Ascending aorta (tissue), 2 donors: ENCODE results near the gene EPRS1. TPM values are rescaled to one million over a fixed set of nuclear protein-coding genes. Genes with fewer than 3 reads are reported as not detected.
A peak's percentile ranks its signal among the peaks of the same experiment; 100 is the strongest.

Experiments
- DNase-seq, 2 donors: peaks; one replicate each; pipeline ENCODE4 v3.0.0-alpha.2; 2019; ENCODE audit warnings: low spot score in 2 of 2
- H3K27ac ChIP-seq, 2 donors: fragments of 200-600 bp; sonication (generic); one replicate each; pipeline ENCODE4 v1.5.1; 2016 to 2017; ENCODE audit warnings: mild to moderate bottlenecking in 1 of 2
- H3K27me3 ChIP-seq: fragments of 200-600 bp; sonication (generic); one replicate; pipeline ENCODE4 v1.5.1; 2017
- H3K36me3 ChIP-seq, 2 donors: fragments of 200-600 bp; sonication (generic); one replicate each; pipeline ENCODE4 v1.5.1; 2016
- H3K4me1 ChIP-seq, 2 donors: fragments of 200-600 bp; sonication (generic); one replicate each; pipeline ENCODE4 v1.5.1; 2016 to 2017; ENCODE audit warnings: mild to moderate bottlenecking in 1 of 2
- H3K4me3 ChIP-seq, 2 donors: fragments of 200-600 bp; sonication (generic); one replicate each; pipeline ENCODE4 v1.5.1; 2016 to 2017; ENCODE audit warnings: mild to moderate bottlenecking in 1 of 2
- H3K9me3 ChIP-seq, 2 donors: fragments of 200-600 bp; sonication (generic); one replicate each; pipeline ENCODE4 v1.5.1; 2016
- intact Hi-C: fragments of 100-400 bp; cut with DNase I; formaldehyde crosslinking; loops from one replicate; pipeline ENCODE4 v1.15.1; 2023
- total RNA-seq: library from RNA; depleted of rRNA; stranded (reverse); fragments of >200 nt; gene quantifications from one replicate; pipeline ENCODE4 v1.1.0, GENCODE V29; 2016
- TF ChIP-seq, protein P1 (sequence below), 3 experiments: fragments of 200-600 bp in 2 of 3; fragments of 450-650 bp in 1 of 3; sonication (generic) in 2 of 3; IDR thresholded peaks; one replicate each; pipeline ENCODE4 v1.5.1; 2016 to 2019; ENCODE audit warnings: antibody characterized with exemption in 3 of 3, mild to moderate bottlenecking in 1 of 3, moderate library complexity in 1 of 3

Gene EPRS1
- total RNA-seq, 1 donor from 2014 or later, result 16.0 TPM

DNA sequence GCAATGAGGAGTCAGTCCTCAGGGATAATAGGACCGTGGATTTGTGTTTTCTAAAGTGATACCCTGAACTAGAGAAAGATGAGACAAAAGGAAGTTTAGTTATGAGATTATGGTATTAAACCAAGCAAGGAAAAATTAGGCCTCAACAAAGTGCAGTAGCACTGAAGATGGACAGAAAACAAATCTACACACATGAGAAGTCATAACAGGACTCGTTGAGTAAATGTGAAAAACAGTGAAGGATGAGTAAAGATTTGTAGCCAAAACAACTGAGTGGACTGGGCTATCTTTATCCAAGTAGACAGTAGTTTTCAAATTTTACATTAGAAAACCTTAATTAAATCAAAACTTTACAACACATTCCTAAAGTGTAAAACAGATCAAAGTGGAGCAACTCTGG is 15.0 kb downstream of the EPRS1 start:
- H3K27me3 ChIP-seq, result no peaks in the 10 kb centered on the region
- H3K36me3 ChIP-seq, result peaks cover 25 to 69% of the 10 kb centered on the region in 2 donors
- TF ChIP-seq, protein P1, sequence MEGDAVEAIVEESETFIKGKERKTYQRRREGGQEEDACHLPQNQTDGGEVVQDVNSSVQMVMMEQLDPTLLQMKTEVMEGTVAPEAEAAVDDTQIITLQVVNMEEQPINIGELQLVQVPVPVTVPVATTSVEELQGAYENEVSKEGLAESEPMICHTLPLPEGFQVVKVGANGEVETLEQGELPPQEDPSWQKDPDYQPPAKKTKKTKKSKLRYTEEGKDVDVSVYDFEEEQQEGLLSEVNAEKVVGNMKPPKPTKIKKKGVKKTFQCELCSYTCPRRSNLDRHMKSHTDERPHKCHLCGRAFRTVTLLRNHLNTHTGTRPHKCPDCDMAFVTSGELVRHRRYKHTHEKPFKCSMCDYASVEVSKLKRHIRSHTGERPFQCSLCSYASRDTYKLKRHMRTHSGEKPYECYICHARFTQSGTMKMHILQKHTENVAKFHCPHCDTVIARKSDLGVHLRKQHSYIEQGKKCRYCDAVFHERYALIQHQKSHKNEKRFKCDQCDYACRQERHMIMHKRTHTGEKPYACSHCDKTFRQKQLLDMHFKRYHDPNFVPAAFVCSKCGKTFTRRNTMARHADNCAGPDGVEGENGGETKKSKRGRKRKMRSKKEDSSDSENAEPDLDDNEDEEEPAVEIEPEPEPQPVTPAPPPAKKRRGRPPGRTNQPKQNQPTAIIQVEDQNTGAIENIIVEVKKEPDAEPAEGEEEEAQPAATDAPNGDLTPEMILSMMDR (IDR thresholded peaks at IDR 0.05), result no peak
- no peaks in the 10 kb centered on the region for H3K9me3 ChIP-seq
- no peak overlapping the region for H3K27ac ChIP-seq
- no peak for DNase-seq
- H3K4me3 ChIP-seq, result no peak overlapping the region
- intact Hi-C loops, result no loop called here
- H3K4me1 ChIP-seq, result no peaks in the 10 kb centered on the region

DNA sequence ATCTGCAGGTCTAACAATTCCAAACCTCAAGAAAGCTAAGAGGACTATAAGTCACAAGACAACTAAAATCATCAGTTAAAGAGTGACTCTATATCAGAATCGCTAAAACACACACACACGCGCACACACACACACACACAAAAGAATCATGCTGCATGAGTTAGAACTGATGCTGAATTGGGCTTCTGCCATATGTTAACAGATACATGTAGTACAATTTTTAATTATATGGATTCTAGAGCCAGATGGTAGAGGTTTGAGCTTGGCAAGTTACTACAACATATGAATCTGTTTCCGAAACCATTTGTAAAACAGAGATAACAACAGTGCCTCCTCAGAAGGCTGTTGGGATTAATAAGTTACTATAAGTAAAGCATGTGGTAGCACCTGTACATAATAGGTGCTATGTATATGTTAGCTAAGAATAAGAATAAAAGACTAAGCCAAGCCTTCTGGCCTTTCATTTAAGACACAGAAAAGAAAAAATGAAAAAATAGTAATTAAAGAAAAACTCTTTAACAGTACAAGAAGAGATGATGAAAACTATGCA is 17.9 kb downstream of the EPRS1 start:
- intact Hi-C loops, result no loop called here
- no peaks in the 10 kb centered on the region for H3K9me3 ChIP-seq
- TF ChIP-seq, protein P1 (IDR thresholded peaks at IDR 0.05), result no peak
- H3K4me1 ChIP-seq, result no peaks in the 10 kb centered on the region
- DNase-seq, result no peak
- H3K27ac ChIP-seq, result no peak overlapping the region
- H3K4me3 ChIP-seq, result no peak overlapping the region
- peaks cover 32 to 80% of the 10 kb centered on the region in 2 donors for H3K36me3 ChIP-seq
- H3K27me3 ChIP-seq, result no peaks in the 10 kb centered on the region

DNA sequence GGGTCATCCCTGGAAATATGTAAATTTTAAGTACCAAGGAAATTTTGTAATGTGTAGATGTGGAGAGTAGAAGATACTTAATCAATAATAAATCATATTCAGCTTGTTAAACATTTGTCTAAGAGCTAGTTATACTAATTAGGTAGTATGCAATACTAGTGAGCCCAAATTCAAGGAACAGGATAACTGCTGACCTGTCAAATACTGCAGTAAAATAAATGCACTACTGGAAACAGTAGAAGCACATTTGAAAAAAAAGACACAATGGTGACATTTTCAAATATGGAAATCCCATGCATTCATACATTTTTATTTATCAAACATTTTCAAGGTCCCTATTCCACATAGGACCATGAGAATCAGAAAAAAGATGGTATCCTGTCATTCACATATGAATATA is 27.2 kb downstream of the EPRS1 start:
- intact Hi-C loops, result no loop called here
- TF ChIP-seq, protein P1 (IDR thresholded peaks at IDR 0.05), result no peak
- Histone ChIP-seq H3K4me3 (no peak overlapping the region), H3K27ac (no peak overlapping the region), H3K36me3 (peaks cover 30 to 84% of the 10 kb centered on the region in 2 donors), H3K9me3 (no peaks in the 10 kb centered on the region), H3K27me3 (no peaks in the 10 kb centered on the region), H3K4me1 (no peaks in the 10 kb centered on the region)
- no peak for DNase-seq

DNA sequence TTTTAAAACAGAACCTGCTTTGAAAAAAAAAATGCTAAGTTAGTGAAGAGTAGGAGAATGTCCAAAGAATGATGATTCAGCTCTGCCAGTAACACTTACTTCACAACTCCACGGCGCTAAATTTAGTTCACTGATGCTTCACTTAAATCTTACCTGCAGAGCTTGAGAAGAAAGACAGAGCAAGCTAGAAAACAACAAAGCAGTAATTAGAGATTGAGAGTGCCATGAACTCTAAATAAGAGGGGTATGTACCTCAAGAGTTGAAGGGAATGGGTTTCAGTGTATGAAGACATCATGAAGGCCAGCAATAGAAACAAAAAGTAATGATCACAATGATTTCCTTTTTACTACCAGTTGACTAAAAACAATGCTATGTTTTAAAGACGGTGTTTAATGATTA is 32.8 kb downstream of the EPRS1 start:
- peaks cover 3 to 10% of the 10 kb centered on the region in 2 donors for H3K4me1 ChIP-seq
- peak overlapping the region; percentile 23 to 78 for H3K27ac ChIP-seq
- TF ChIP-seq, protein P1 (IDR thresholded peaks at IDR 0.05), result no peak
- H3K9me3 ChIP-seq, result no peaks in the 10 kb centered on the region
- intact Hi-C loops, result loop anchor here (2.0 kb wide), 1 partner anchor 33 kb away; the partner anchor contains the start of gene EPRS1
- H3K27me3 ChIP-seq, result no peaks in the 10 kb centered on the region
- DNase-seq, result no peak
- peaks cover 14 to 57% of the 10 kb centered on the region in 2 donors for H3K36me3 ChIP-seq
- no peak overlapping the region for H3K4me3 ChIP-seq

DNA sequence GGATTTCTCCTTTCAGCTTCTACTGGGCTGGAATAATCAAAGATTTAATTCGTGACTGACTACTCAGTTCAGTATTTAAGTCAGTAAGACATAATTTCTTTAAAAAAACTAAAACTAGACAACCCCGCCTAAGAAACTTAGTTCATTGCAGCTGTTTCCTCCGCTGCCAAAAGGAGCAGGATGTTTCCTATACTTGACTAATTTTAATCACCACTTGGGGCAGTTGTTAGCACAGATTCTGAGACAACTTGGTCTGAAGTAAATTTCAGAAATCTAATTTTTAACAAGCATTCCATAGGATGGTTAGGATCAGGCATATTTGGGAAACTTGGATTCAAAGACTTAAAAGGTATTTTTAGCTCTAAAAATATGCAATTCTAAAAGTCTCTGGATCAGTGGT is 34.0 kb downstream of the EPRS1 start:
- TF ChIP-seq, protein P1 (IDR thresholded peaks at IDR 0.05), result peak in 1 of 3 experiments; percentile 18
- Histone ChIP-seq H3K4me3 (no peak overlapping the region), H3K36me3 (peaks cover 22 to 47% of the 10 kb centered on the region in 2 donors), H3K9me3 (no peaks in the 10 kb centered on the region), H3K27me3 (no peaks in the 10 kb centered on the region), H3K4me1 (peaks cover 3 to 10% of the 10 kb centered on the region in 2 donors), H3K27ac (peak overlapping the region; percentile 23 to 78)
- no peak for DNase-seq
- intact Hi-C loops, result loop anchor here (2.0 kb wide), 1 partner anchor 35 kb away; the partner anchor contains the start of gene EPRS1
